ENCODE measurements around the gene KIAA0319L. TPM values are rescaled to one million over a fixed set of nuclear protein-coding genes. Genes with fewer than 3 reads are reported as not detected.

Gene KIAA0319L
- polyA plus RNA-seq, 1 donor from 2014 or later = 38.1 TPM

GRCh38 chr1:35407743-35408142 lies 149.5 kb downstream of the KIAA0319L start:
- H3F3A ChIP-seq (ENCODE audit: insufficient read depth, low read length, poor library complexity, severe bottlenecking) = no peaks in the 10 kb centered on the region
- no peak overlapping the region for H3K27ac ChIP-seq (ENCODE audit: low read length)
- H3K79me2 ChIP-seq (replicated peaks; ENCODE audit: insufficient read depth, low read length) = no peaks in the 10 kb centered on the region
- peaks cover 12% of the 10 kb centered on the region for H3K36me3 ChIP-seq (ENCODE audit: insufficient read depth, low read length)
- H3K4me3 ChIP-seq (ENCODE audit: low read length) = no peak overlapping the region
- TF ChIP-seq POLR2AphosphoS5 (IDR thresholded peaks at IDR 0.05) (no peak), EZH2 (IDR thresholded peaks at IDR 0.05; ENCODE audit: borderline replicate concordance, insufficient read depth, low read length, poor library complexity, severe bottlenecking) (no peak), SMC3 (conservative IDR thresholded peaks at IDR 0.05; ENCODE audit: poor library complexity) (no peak)
- peaks cover 7% of the 10 kb centered on the region for H3K9me3 ChIP-seq (ENCODE audit: low read length)
- no peak overlapping the region for H3K9ac ChIP-seq (ENCODE audit: low read length)
- no peaks in the 10 kb centered on the region for H3K9me2 ChIP-seq (ENCODE audit: insufficient read depth, low read length)
- H2AFZ ChIP-seq (ENCODE audit: low read depth, low read length) = no peak overlapping the region
- H3K4me2 ChIP-seq (ENCODE audit: low read length) = no peak overlapping the region
- H3K27me3 ChIP-seq (ENCODE audit: insufficient read depth, low read depth, low read length) = no peaks in the 10 kb centered on the region
- H4K20me1 ChIP-seq (ENCODE audit: insufficient read depth) = no peaks in the 10 kb centered on the region

- no peak overlapping the region for H3K27ac ChIP-seq (ENCODE audit: low read length)
- TF ChIP-seq TAF1 (IDR thresholded peaks at IDR 0.05; ENCODE audit: low read depth) (no peak), REST (IDR thresholded peaks at IDR 0.05; ENCODE audit: borderline replicate concordance) (no peak), EP300 (conservative IDR thresholded peaks at IDR 0.05; ENCODE audit: poor library complexity, severe bottlenecking) (no peak), POLR2AphosphoS5 (IDR thresholded peaks at IDR 0.05) (no peak), RAD21 (conservative IDR thresholded peaks at IDR 0.05) (no peak)
- no peak overlapping the region for H2AFZ ChIP-seq (ENCODE audit: low read depth, low read length)
- peaks cover 7% of the 10 kb centered on the region for H3K9me3 ChIP-seq (ENCODE audit: low read length)
- no peaks in the 10 kb centered on the region for H3K9me2 ChIP-seq (ENCODE audit: insufficient read depth, low read length)
- no peaks in the 10 kb centered on the region for H3K27me3 ChIP-seq (ENCODE audit: insufficient read depth, low read depth, low read length)
- H4K20me1 ChIP-seq (ENCODE audit: insufficient read depth) = no peaks in the 10 kb centered on the region
- no peak overlapping the region for H3K4me2 ChIP-seq (ENCODE audit: low read length)
- no peak overlapping the region for H3K4me3 ChIP-seq (ENCODE audit: low read length)
- H3K79me2 ChIP-seq (replicated peaks; ENCODE audit: insufficient read depth, low read length) = no peaks in the 10 kb centered on the region
- peaks cover 20% of the 10 kb centered on the region for H3K36me3 ChIP-seq (ENCODE audit: insufficient read depth, low read length)
- H3K9ac ChIP-seq (ENCODE audit: low read length) = no peak overlapping the region
- H3F3A ChIP-seq (ENCODE audit: insufficient read depth, low read length, poor library complexity, severe bottlenecking) = no peaks in the 10 kb centered on the region
Measured at GRCh38 chr1:35406103-35406502, 151.1 kb downstream of the KIAA0319L start.

- TF ChIP-seq SMC3 (conservative IDR thresholded peaks at IDR 0.05; ENCODE audit: poor library complexity) = no peak
- no peak for TF ChIP-seq RAD21 (conservative IDR thresholded peaks at IDR 0.05)
- TF ChIP-seq EP300 (conservative IDR thresholded peaks at IDR 0.05; ENCODE audit: poor library complexity, severe bottlenecking) = no peak
- TF ChIP-seq REST (IDR thresholded peaks at IDR 0.05; ENCODE audit: borderline replicate concordance) = no peak
- TF ChIP-seq EZH2 (IDR thresholded peaks at IDR 0.05; ENCODE audit: borderline replicate concordance, insufficient read depth, low read length, poor library complexity, severe bottlenecking) = no peak
- Histone ChIP-seq H3K27me3 (ENCODE audit: insufficient read depth, low read depth, low read length) (no peaks in the 10 kb centered on the region), H3K4me2 (ENCODE audit: low read length) (no peak overlapping the region), H3K36me3 (ENCODE audit: insufficient read depth, low read length) (peaks cover 29% of the 10 kb centered on the region), H3F3A (ENCODE audit: insufficient read depth, low read length, poor library complexity, severe bottlenecking) (no peaks in the 10 kb centered on the region), H4K20me1 (ENCODE audit: insufficient read depth) (no peaks in the 10 kb centered on the region), H3K4me3 (ENCODE audit: low read length) (no peak overlapping the region), H3K9ac (ENCODE audit: low read length) (no peak overlapping the region), H3K9me3 (ENCODE audit: low read length) (no peaks in the 10 kb centered on the region), H3K79me2 (replicated peaks; ENCODE audit: insufficient read depth, low read length) (no peaks in the 10 kb centered on the region), H3K9me2 (ENCODE audit: insufficient read depth, low read length) (no peaks in the 10 kb centered on the region), H2AFZ (ENCODE audit: low read depth, low read length) (no peak overlapping the region), H3K27ac (ENCODE audit: low read length) (no peak overlapping the region)
Measured at GRCh38 chr1:35401049-35401448, 156.2 kb downstream of the KIAA0319L start.
